IMR-90 (cell line): ENCODE measurements around the gene AP2B1. TPM values are rescaled to one million over a fixed set of nuclear protein-coding genes. Genes with fewer than 3 reads are reported as not detected.
A peak's percentile ranks its signal among the peaks of the same experiment; 100 is the strongest.

Experiments used
- ATAC-seq: fragments of 200-7000 bp; cut with Tn5 transposase; 2 replicates; pipeline ENCODE4 v1.9.1; 2020; ENCODE audit warnings: low read depth, mild to moderate bottlenecking, moderate library complexity
- BruUV-seq: library from RNA; stranded (reverse); fragments of 400-500 nt; replicated peaks from 2 replicates; lab custom pipeline; 2021; lab: Mats Ljungman, UMichigan
- CTCF ChIA-PET: fragments of 300-600 bp; formaldehyde crosslinking; extraction: SDS; loops from one replicate; lab custom pipeline; 2021; ENCODE audit warnings: antibody characterized with exemption; lab: Yijun Ruan, JAX
- POLR2A ChIA-PET: fragments of 300-600 bp; sonication (Branson Sonifier 250); formaldehyde crosslinking; loops from one replicate; lab custom pipeline; 2022; ENCODE audit warnings: antibody characterized with exemption; ENCODE audit not compliant: unreplicated experiment; lab: Charles Lee
- DNase-seq: peaks from one replicate; pipeline ENCODE4 v3.0.0; 2013
- H2AFZ ChIP-seq: replicated peaks from 2 replicates; pipeline ENCODE3; 2013; ENCODE audit warnings: low read length, mild to moderate bottlenecking; ENCODE audit not compliant: poor library complexity
- H2AK5ac ChIP-seq: 2 replicates; pipeline ENCODE4 v1.6.1; 2013; ENCODE audit warnings: low read depth, low read length, inconsistent platforms
- H2AK9ac ChIP-seq: replicated peaks from 2 replicates; pipeline ENCODE3; 2013; ENCODE audit warnings: mild to moderate bottlenecking, low read depth, low read length, moderate library complexity; ENCODE audit not compliant: poor library complexity
- H2BK120ac ChIP-seq: 2 replicates; pipeline ENCODE4 v1.6.1; 2013; ENCODE audit warnings: low read depth, low read length, inconsistent platforms
- H2BK15ac ChIP-seq: 3 replicates; pipeline ENCODE4 v1.6.1; 2013; ENCODE audit warnings: low read depth, low read length, inconsistent platforms
- H2BK20ac ChIP-seq: 2 replicates; pipeline ENCODE4 v1.6.1; 2013; ENCODE audit warnings: low read depth, mild to moderate bottlenecking, inconsistent platforms, low read length, moderate library complexity
- H2BK5ac ChIP-seq: 2 replicates; pipeline ENCODE4 v1.6.1; 2013; ENCODE audit warnings: mild to moderate bottlenecking, low read depth, low read length, inconsistent platforms; ENCODE audit not compliant: poor library complexity, severe bottlenecking
- H3K14ac ChIP-seq: replicated peaks from 2 replicates; pipeline ENCODE4 v1.6.1; 2013; ENCODE audit warnings: low read depth, low read length, inconsistent platforms
- H3K18ac ChIP-seq: 2 replicates; pipeline ENCODE4 v1.6.1; 2013; ENCODE audit warnings: low read depth, low read length, control low read depth
- H3K23ac ChIP-seq: 2 replicates; pipeline ENCODE4 v1.6.1; 2013; ENCODE audit warnings: low read depth, low read length, inconsistent platforms
- H3K27ac ChIP-seq: 2 replicates; pipeline ENCODE4 v1.5.1; 2013; ENCODE audit warnings: mild to moderate bottlenecking, control low read depth, low read length; ENCODE audit not compliant: insufficient read depth
- H3K27me3 ChIP-seq: 2 replicates; pipeline ENCODE4 v1.6.1; 2013; ENCODE audit warnings: low read length; ENCODE audit not compliant: control insufficient read depth, insufficient read depth
- H3K36me3 ChIP-seq: 2 replicates; pipeline ENCODE4 v1.6.1; 2013; ENCODE audit warnings: low read length, mixed read lengths; ENCODE audit not compliant: control insufficient read depth, insufficient read depth
- H3K4ac ChIP-seq: 2 replicates; pipeline ENCODE4 v1.6.1; 2013; ENCODE audit warnings: low read depth, low read length, inconsistent platforms
- H3K4me1 ChIP-seq: 2 replicates; pipeline ENCODE4 v1.6.1; 2013; ENCODE audit warnings: low read length, mixed read lengths; ENCODE audit not compliant: control insufficient read depth, insufficient read depth
- H3K4me2 ChIP-seq: 2 replicates; pipeline ENCODE4 v1.6.1; 2013; ENCODE audit warnings: low read depth, mild to moderate bottlenecking, control low read depth, low read length, moderate library complexity
- H3K4me3 ChIP-seq: 2 replicates; pipeline ENCODE4 v1.5.1; 2013; ENCODE audit warnings: low read depth, mild to moderate bottlenecking, control low read depth, low read length, moderate library complexity; ENCODE audit not compliant: insufficient read depth
- H3K56ac ChIP-seq: 2 replicates; pipeline ENCODE4 v1.6.1; 2013; ENCODE audit warnings: low read length, inconsistent platforms; ENCODE audit not compliant: insufficient read depth; ENCODE audit errors: extremely low read depth
- H3K79me1 ChIP-seq, 2 experiments: 2 replicates each; pipeline ENCODE4 v1.6.1; 2013; ENCODE audit warnings: low read length in 2 of 2, inconsistent platforms in 1 of 2, low read depth in 1 of 2
- H3K9ac ChIP-seq: 2 replicates; pipeline ENCODE4 v1.6.1; 2013; ENCODE audit warnings: low read depth, low read length, control low read depth
- H3K9me1 ChIP-seq: 2 replicates; pipeline ENCODE4 v1.6.1; 2013; ENCODE audit warnings: low read length, inconsistent platforms; ENCODE audit not compliant: insufficient read depth
- H3K9me3 ChIP-seq: 2 replicates; pipeline ENCODE4 v1.6.1; 2013; ENCODE audit warnings: low read length; ENCODE audit not compliant: control insufficient read depth, insufficient read depth
- H4K20me1 ChIP-seq: 2 replicates; pipeline ENCODE4 v1.6.1; 2013; ENCODE audit warnings: low read length, inconsistent platforms; ENCODE audit not compliant: insufficient read depth
- H4K5ac ChIP-seq: 2 replicates; pipeline ENCODE4 v1.6.1; 2013; ENCODE audit warnings: mild to moderate bottlenecking, low read depth, low read length, control low read depth
- H4K8ac ChIP-seq, 2 experiments: 2 replicates each; pipeline ENCODE4 v1.6.1; 2013; ENCODE audit warnings: low read depth in 2 of 2, low read length in 2 of 2, control low read depth in 1 of 2, inconsistent platforms in 1 of 2
- H4K91ac ChIP-seq: 2 replicates; pipeline ENCODE4 v1.6.1; 2013; ENCODE audit warnings: low read depth, low read length, inconsistent platforms; ENCODE audit not compliant: insufficient read depth
- BHLHE40 ChIP-seq: fragments of 150-350 bp; IDR thresholded peaks from 2 replicates; pipeline ENCODE4 v1.6.1; 2016; ENCODE audit warnings: mild to moderate bottlenecking, low read depth, low read length
- CEBPB ChIP-seq: IDR thresholded peaks from 2 replicates; pipeline ENCODE4 v1.6.1; 2012; ENCODE audit warnings: low read depth, low read length, improper control_type of control experiment
- CHD1 ChIP-seq: IDR thresholded peaks from 2 replicates; pipeline ENCODE4 v1.6.1; 2012; ENCODE audit warnings: low read depth, low read length, improper control_type of control experiment
- CTCF ChIP-seq: conservative IDR thresholded peaks from 2 replicates; pipeline ENCODE4 v1.5.1; 2012; ENCODE audit warnings: mild to moderate bottlenecking, low read depth, low read length, improper control_type of control experiment
- FOS ChIP-seq: fragments of 150-350 bp; IDR thresholded peaks from 2 replicates; pipeline ENCODE4 v1.6.1; 2016; ENCODE audit warnings: low read depth, low read length
- MAFK ChIP-seq: IDR thresholded peaks from 2 replicates; pipeline ENCODE4 v1.6.1; 2012; ENCODE audit warnings: low read depth, low read length, improper control_type of control experiment
- MAZ ChIP-seq: IDR thresholded peaks from 2 replicates; pipeline ENCODE4 v1.6.1; 2012; ENCODE audit warnings: low read depth, mild to moderate bottlenecking, low read length, improper control_type of control experiment, moderate library complexity, borderline replicate concordance
- MXI1 ChIP-seq: IDR thresholded peaks from 2 replicates; pipeline ENCODE4 v1.6.1; 2012; ENCODE audit warnings: low read depth, mild to moderate bottlenecking, low read length, moderate library complexity, borderline replicate concordance
- NFE2L2 ChIP-seq: fragments of 150-350 bp; IDR thresholded peaks from 2 replicates; pipeline ENCODE4 v1.6.1; 2016; ENCODE audit warnings: low read depth, mild to moderate bottlenecking, low read length
- POLR2A ChIP-seq: IDR thresholded peaks from 2 replicates; pipeline ENCODE4 v1.6.1; 2012; ENCODE audit warnings: mild to moderate bottlenecking, low read depth, low read length
- RAD21 ChIP-seq: IDR thresholded peaks from 2 replicates; pipeline ENCODE4 v1.6.1; 2012; ENCODE audit warnings: low read length, improper control_type of control experiment
- RCOR1 ChIP-seq: IDR thresholded peaks from 2 replicates; pipeline ENCODE4 v1.6.1; 2012; ENCODE audit warnings: mild to moderate bottlenecking, low read length, improper control_type of control experiment; ENCODE audit not compliant: insufficient replicate concordance
- RFX5 ChIP-seq: IDR thresholded peaks from 2 replicates; pipeline ENCODE4 v1.8.0; 2012; ENCODE audit warnings: low read depth, mild to moderate bottlenecking, low read length, moderate library complexity
- SMC3 ChIP-seq: fragments of 150-350 bp; IDR thresholded peaks from 2 replicates; pipeline ENCODE4 v1.6.1; 2016; ENCODE audit warnings: low read depth, mild to moderate bottlenecking, antibody characterized with exemption, low read length, moderate library complexity
- USF2 ChIP-seq: fragments of 150-350 bp; IDR thresholded peaks from 2 replicates; pipeline ENCODE4 v1.6.1; 2017; ENCODE audit warnings: mild to moderate bottlenecking, antibody characterized with exemption, low read length, low read depth
- WGBS, 2 experiments: methylation state at CpG; one replicate each; pipeline versions ENCODE4 v1.1.5 to v1.1.7; 2013; ENCODE audit warnings: missing lambda C conversion rate in 2 of 2; ENCODE audit not compliant: insufficient read length in 1 of 2; ENCODE audit errors: extremely low coverage in 2 of 2; 5-methylcytosine and 5-hydroxymethylcytosine counted together
- dilution Hi-C: fragments of 300-500 bp; cut with HindIII; formaldehyde crosslinking; loops from one replicate; pipeline ENCODE4 v1.14.3; 2018; ENCODE audit warnings: low sequenced_read_pairs; ENCODE audit not compliant: unreplicated experiment
- in situ Hi-C: fragments of 300-500 bp; cut with MboI; formaldehyde crosslinking; loops from 3 replicates; pipeline ENCODE4 v1.14.3; 2019; ENCODE audit warnings: low sequenced_read_pairs, inconsistent platforms, mixed read lengths
- intact Hi-C: fragments of 100-400 bp; cut with micrococcal nuclease; formaldehyde crosslinking; loops from 2 replicates; pipeline ENCODE4 v1.10.0; 2022
- polyA plus RNA-seq, 3 experiments: library from polyadenylated mRNA; depleted of rRNA; stranded (reverse); fragments of >200 nt; gene quantifications; 2 replicates each; pipeline ENCODE4 v1.2.3, GENCODE V29; 2012; ENCODE audit warnings: low replicate concordance in 1 of 3
- total RNA-seq: library from RNA; depleted of rRNA; stranded (reverse); fragments of >200 nt; gene quantifications from 2 replicates; pipeline ENCODE4 v1.2.3, GENCODE V29; 2012
- TF ChIP-seq, protein P1 (sequence below): fragments of 150-350 bp; IDR thresholded peaks from 2 replicates; pipeline ENCODE4 v1.6.1; 2016; ENCODE audit warnings: low read depth, mild to moderate bottlenecking, low read length, moderate library complexity, borderline replicate concordance

The AP2B1 gene
- total and polyA plus RNA-seq, 2 of the 4 experiments (the other 2 are of a cell fraction): 102 to 125 TPM

- H4K91ac ChIP-seq: no peak overlapping the region
- no peaks in the 10 kb centered on the region for H3K9me1 ChIP-seq
- no peak overlapping the region for H2AFZ ChIP-seq
- no peak for TF ChIP-seq RFX5
- TF ChIP-seq, protein P1, sequence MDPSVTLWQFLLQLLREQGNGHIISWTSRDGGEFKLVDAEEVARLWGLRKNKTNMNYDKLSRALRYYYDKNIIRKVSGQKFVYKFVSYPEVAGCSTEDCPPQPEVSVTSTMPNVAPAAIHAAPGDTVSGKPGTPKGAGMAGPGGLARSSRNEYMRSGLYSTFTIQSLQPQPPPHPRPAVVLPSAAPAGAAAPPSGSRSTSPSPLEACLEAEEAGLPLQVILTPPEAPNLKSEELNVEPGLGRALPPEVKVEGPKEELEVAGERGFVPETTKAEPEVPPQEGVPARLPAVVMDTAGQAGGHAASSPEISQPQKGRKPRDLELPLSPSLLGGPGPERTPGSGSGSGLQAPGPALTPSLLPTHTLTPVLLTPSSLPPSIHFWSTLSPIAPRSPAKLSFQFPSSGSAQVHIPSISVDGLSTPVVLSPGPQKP: no peak
- TF ChIP-seq SMC3: no peak
- TF ChIP-seq POLR2A: no peak
- TF ChIP-seq RAD21: no peak
- TF ChIP-seq MXI1: no peak
- TF ChIP-seq BHLHE40: no peak
- no peak for TF ChIP-seq CEBPB
- TF ChIP-seq NFE2L2: no peak
- no peak for TF ChIP-seq FOS
- no peak for TF ChIP-seq MAFK
- no peak for TF ChIP-seq RCOR1
- no peak for TF ChIP-seq CTCF
- no peak for TF ChIP-seq MAZ
- no peak for TF ChIP-seq USF2
- no peak for TF ChIP-seq CHD1
- no peak overlapping the region for H2BK15ac ChIP-seq
- no peak overlapping the region for H3K4me2 ChIP-seq
- no peak overlapping the region for H3K9ac ChIP-seq
- H2BK120ac ChIP-seq: no peak overlapping the region
- H3K27me3 ChIP-seq: no peaks in the 10 kb centered on the region
- no peaks in the 10 kb centered on the region; the same call in 1 of the 2 replicates for H4K20me1 ChIP-seq
- H2BK5ac ChIP-seq: no peak overlapping the region
- no peak overlapping the region for H2BK20ac ChIP-seq
- H3K14ac ChIP-seq: no peak overlapping the region
- H3K4ac ChIP-seq: no peak overlapping the region
- H2AK5ac ChIP-seq: no peak overlapping the region
- peak overlapping the region; percentile 68; the same call in 1 of the 2 replicates for H3K27ac ChIP-seq
- BruUV-seq: no TSS peak
- 50% methylated on average over 1 of the region's 4 CpGs; no CpG with 5 or more reads in 1 of the 2 experiments for WGBS, 2 experiments
- in situ Hi-C loops (no loop called here), dilution Hi-C loops (no loop called here), intact Hi-C loops (no loop called here)
- no peak overlapping the region for H4K5ac ChIP-seq
- H4K8ac ChIP-seq: no peak overlapping the region
- H3K9me3 ChIP-seq: no peaks in the 10 kb centered on the region
- peaks cover 5% of the 10 kb centered on the region for H3K4me1 ChIP-seq
- DNase-seq: peak; percentile 57
- no peak overlapping the region for H2AK9ac ChIP-seq
- ChIA-PET POLR2A (no interaction called here), CTCF (interaction anchor here (0.9 kb wide), 1 partner anchor 10 kb away, joined by 3 read pairs; no protein-coding TSS in a partner anchor)
- H3K4me3 ChIP-seq: no peak overlapping the region
- H3K36me3 ChIP-seq: peaks cover 18% of the 10 kb centered on the region
- H3K56ac ChIP-seq: no peak overlapping the region
- H3K18ac ChIP-seq: no peak overlapping the region
- no peak overlapping the region for H3K23ac ChIP-seq
- ATAC-seq: peak; percentile 81
- H3K79me1 ChIP-seq: peaks cover 15 to 20% of the 10 kb centered on the region in 2 experiments; a peak in 3 of 4 replicates
Observed at GRCh38 chr17:35668802-35669201, 81.7 kb downstream of the AP2B1 start.
